ENCODE measurements around the gene SMCO1. TPM values are rescaled to one million over a fixed set of nuclear protein-coding genes. Genes with fewer than 3 reads are reported as not detected.

The SMCO1 gene
- total and polyA plus RNA-seq, 4 donors = not detected

DNA sequence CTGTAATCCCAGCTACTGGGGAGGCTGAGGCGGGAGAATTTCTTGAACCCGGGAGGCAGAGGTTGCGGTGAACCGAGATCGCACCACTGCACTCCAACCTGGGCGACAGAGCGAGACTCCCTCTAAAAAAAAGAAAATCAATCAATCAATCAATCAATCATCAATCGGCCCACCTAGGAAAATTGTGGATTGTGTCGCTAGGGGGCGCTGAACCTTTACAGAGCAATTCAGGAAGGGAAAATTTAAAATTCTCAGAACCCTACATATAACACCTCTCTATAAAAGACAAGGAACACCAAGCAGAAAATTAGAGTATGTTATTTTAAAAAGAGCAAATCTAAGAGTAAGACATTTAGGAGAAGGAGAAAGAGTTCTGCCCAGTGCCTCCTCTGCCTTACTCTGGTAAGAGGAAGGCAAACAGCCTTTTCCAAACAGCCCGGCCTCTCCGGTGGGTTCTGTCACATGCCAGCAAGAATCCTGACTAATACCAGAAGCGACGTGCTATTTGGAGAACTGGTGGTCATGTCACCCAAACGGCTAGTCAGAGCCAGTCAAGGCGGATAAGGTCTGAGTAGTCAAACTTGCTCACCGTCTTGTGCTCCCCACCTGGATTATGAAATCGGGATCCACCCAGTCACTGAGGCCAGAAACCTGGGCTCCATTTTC, 22.3 kb upstream of the SMCO1 start:
- H3K9ac ChIP-seq (ENCODE audit: insufficient read depth in 1 of 2, low read length in 2 of 2) = no peak overlapping the region
- H3K4me3 ChIP-seq = no peak overlapping the region
- H3K36me3 ChIP-seq (ENCODE audit: control insufficient read depth in 4 of 4, insufficient read depth in 4 of 4, low read length in 4 of 4) = no peaks in the 10 kb centered on the region
- ATAC-seq (ENCODE audit: insufficient read depth, low FRiP score) = no peak
- DNase-seq = peak; percentile 16 to 35 (median 16)
- WGBS, 2 donors = 37 to 45% methylated on average over 18 of the region's 18 CpGs
- peaks cover 0 to 2% (median 0%) of the 10 kb centered on the region in 3 donors for H3K27me3 ChIP-seq (ENCODE audit: control insufficient read depth in 3 of 3, insufficient read depth in 3 of 3, low read length in 2 of 3)
- TF ChIP-seq, protein P1, sequence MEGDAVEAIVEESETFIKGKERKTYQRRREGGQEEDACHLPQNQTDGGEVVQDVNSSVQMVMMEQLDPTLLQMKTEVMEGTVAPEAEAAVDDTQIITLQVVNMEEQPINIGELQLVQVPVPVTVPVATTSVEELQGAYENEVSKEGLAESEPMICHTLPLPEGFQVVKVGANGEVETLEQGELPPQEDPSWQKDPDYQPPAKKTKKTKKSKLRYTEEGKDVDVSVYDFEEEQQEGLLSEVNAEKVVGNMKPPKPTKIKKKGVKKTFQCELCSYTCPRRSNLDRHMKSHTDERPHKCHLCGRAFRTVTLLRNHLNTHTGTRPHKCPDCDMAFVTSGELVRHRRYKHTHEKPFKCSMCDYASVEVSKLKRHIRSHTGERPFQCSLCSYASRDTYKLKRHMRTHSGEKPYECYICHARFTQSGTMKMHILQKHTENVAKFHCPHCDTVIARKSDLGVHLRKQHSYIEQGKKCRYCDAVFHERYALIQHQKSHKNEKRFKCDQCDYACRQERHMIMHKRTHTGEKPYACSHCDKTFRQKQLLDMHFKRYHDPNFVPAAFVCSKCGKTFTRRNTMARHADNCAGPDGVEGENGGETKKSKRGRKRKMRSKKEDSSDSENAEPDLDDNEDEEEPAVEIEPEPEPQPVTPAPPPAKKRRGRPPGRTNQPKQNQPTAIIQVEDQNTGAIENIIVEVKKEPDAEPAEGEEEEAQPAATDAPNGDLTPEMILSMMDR (IDR thresholded peaks at IDR 0.05; ENCODE audit: control extremely low read depth, extremely low read depth) = peak; percentile 27
- H3K27ac ChIP-seq (ENCODE audit: low read depth in 1 of 2, low read length in 1 of 2) = no peak overlapping the region
- H3K9me3 ChIP-seq (ENCODE audit: control insufficient read depth in 4 of 4, insufficient read depth in 3 of 4, low read length in 3 of 4) = peaks cover 0 to 2% (median 0%) of the 10 kb centered on the region in 4 donors
- no peaks in the 10 kb centered on the region for H3K4me1 ChIP-seq (ENCODE audit: control insufficient read depth in 5 of 5, insufficient read depth in 5 of 5, low read length in 5 of 5)

DNA sequence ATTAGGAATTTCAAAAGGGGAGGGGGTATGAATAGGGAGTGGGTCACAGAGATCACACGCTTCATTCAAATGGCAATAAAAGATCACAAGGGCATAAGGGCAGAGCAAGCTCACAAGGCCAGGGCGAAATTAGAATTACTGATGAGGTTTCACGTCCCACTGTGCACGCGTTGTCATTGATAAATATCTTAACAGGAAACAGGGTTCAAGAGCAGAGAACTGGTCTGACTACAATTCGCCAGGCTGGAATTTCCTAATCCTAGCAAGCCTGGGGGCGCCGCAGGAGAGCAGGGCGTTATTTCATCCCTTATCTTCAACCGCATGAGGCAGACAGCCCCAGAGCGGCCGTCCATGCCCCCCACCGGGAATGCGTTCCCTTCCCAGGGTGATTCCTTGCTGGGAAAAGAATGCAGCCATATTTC, 18.1 kb upstream of the SMCO1 start:
- H3K9me3 ChIP-seq (ENCODE audit: control insufficient read depth in 4 of 4, insufficient read depth in 3 of 4, low read length in 3 of 4) = peaks cover 0 to 5% (median 0%) of the 10 kb centered on the region in 4 donors
- DNase-seq (no peak), ATAC-seq (ENCODE audit: insufficient read depth, low FRiP score) (no peak)
- no peaks in the 10 kb centered on the region for H3K36me3 ChIP-seq (ENCODE audit: control insufficient read depth in 4 of 4, insufficient read depth in 4 of 4, low read length in 4 of 4)
- WGBS, 2 donors = 44 to 57% methylated on average over 14 of the region's 14 CpGs
- H3K4me3 ChIP-seq = no peak overlapping the region
- no peak overlapping the region for H3K9ac ChIP-seq (ENCODE audit: insufficient read depth in 1 of 2, low read length in 2 of 2)
- H3K27ac ChIP-seq (ENCODE audit: low read depth in 1 of 2, low read length in 1 of 2) = no peak overlapping the region
- H3K27me3 ChIP-seq (ENCODE audit: control insufficient read depth in 3 of 3, insufficient read depth in 3 of 3, low read length in 2 of 3) = peaks cover 0 to 2% (median 0%) of the 10 kb centered on the region in 3 donors
- H3K4me1 ChIP-seq (ENCODE audit: control insufficient read depth in 5 of 5, insufficient read depth in 5 of 5, low read length in 5 of 5) = peaks cover 0 to 5% (median 0%) of the 10 kb centered on the region in 5 donors
- TF ChIP-seq, protein P1 (IDR thresholded peaks at IDR 0.05; ENCODE audit: control extremely low read depth, extremely low read depth) = no peak

DNA sequence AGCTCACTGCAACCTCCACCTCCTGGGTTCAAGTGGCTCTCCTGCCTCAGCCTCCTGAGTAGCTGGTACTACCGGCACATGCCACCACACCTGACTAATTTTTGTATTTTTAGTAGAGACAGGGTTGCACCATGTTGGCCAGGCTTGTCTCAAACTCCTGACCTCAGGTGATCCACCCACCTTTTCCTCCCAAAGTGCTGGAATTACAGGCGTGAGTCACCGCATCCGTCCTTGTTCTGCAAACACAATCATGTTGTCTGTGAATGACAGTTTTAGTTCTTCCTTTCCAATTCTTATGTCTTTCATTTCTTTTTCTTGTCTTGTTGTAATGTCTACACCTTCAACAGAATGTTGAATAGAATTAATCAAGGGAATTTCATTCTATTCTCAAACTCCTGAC, 16.3 kb upstream of the SMCO1 start:
- 89 to 95% methylated on average over 4 of the region's 4 CpGs for WGBS, 2 donors
- DNase-seq (no peak), ATAC-seq (ENCODE audit: insufficient read depth, low FRiP score) (no peak)
- H3K4me3 ChIP-seq = no peak overlapping the region
- H3K9ac ChIP-seq (ENCODE audit: insufficient read depth in 1 of 2, low read length in 2 of 2) = no peak overlapping the region
- H3K27me3 ChIP-seq (ENCODE audit: control insufficient read depth in 3 of 3, insufficient read depth in 3 of 3, low read length in 2 of 3) = peaks cover 0 to 2% (median 0%) of the 10 kb centered on the region in 3 donors
- TF ChIP-seq, protein P1 (IDR thresholded peaks at IDR 0.05; ENCODE audit: control extremely low read depth, extremely low read depth) = no peak
- H3K36me3 ChIP-seq (ENCODE audit: control insufficient read depth in 4 of 4, insufficient read depth in 4 of 4, low read length in 4 of 4) = no peaks in the 10 kb centered on the region
- H3K27ac ChIP-seq (ENCODE audit: low read depth in 1 of 2, low read length in 1 of 2) = no peak overlapping the region
- H3K4me1 ChIP-seq (ENCODE audit: control insufficient read depth in 5 of 5, insufficient read depth in 5 of 5, low read length in 5 of 5) = peaks cover 0 to 5% (median 0%) of the 10 kb centered on the region in 5 donors
- H3K9me3 ChIP-seq (ENCODE audit: control insufficient read depth in 4 of 4, insufficient read depth in 3 of 4, low read length in 3 of 4) = peaks cover 0 to 5% (median 0%) of the 10 kb centered on the region in 4 donors
